GM21528 (cell line): ENCODE measurements around the gene MED22.

Experiments
- ATAC-seq: cut with Tn5 transposase; IDR thresholded peaks from one replicate; pipeline ENCODE4 v1.9.1; 2021; ENCODE audit warnings: mild to moderate bottlenecking, moderate library complexity; ENCODE audit not compliant: unreplicated experiment, low FRiP score

MED22 gene

DNA sequence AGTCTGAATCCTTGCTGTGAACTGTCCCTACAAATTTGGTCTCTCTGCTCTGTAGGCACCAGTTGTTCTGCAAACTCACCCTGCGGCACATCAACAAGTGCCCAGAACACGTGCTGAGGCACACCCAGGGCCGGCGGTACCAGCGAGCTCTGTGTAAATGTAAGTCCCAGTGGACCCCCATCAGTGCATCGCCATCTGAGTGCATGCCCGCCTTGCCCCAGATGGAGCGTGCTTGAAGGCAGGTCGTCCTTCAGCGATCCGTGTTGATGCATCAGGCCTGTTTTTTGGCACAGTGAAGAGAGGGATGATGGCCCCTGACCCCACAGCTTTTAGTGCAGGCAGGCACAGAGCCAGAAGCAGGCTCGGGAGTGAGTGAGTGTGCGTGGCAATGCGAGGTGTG is 9.7 kb upstream of the MED22 start:
- no peak for ATAC-seq

DNA sequence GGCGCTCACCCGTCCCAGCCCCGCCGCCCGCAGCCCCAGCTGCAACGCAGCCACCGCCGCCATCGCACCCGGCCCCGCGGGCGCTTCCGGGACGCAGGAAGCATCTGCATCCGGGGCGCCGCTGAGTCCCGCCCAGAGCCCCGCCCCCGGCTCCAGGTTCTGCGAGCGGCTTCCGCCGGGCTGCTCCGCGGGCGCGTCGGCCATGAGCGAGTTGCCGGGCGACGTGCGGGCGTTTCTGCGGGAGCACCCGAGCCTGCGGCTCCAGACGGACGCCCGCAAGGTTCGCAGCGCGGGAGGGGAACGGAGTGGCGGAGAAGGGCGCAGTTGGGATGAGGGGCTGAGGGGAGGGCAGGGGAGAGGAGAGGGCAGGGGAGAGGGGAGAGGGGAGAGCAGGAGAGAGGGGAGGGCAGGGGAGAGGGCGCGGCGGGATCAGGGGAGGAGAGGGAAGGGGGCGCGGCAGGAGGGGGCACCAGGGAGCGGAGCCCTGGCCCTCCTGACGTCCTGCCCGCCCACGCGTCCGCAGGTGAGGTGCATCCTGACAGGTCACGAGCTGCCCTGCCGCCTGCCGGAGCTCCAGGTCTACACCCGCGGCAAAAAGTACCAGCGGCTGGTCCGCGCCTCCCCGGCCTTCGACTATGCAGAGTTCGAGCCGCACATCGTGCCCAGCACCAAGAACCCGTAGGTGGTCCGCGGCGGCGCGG is 8.6 kb upstream of the MED22 start, which contains the start of the genes SURF1 and SURF2:
Gene SURF1 (minus strand): TSS at position 97 of the 701 bp plus-strand sequence. CDS start 34 bp downstream, at position 63.
Gene SURF2 (plus strand): TSS at position 160 of the 701 bp plus-strand sequence. CDS start 43 bp downstream, at position 203.
- ATAC-seq = no peak

DNA sequence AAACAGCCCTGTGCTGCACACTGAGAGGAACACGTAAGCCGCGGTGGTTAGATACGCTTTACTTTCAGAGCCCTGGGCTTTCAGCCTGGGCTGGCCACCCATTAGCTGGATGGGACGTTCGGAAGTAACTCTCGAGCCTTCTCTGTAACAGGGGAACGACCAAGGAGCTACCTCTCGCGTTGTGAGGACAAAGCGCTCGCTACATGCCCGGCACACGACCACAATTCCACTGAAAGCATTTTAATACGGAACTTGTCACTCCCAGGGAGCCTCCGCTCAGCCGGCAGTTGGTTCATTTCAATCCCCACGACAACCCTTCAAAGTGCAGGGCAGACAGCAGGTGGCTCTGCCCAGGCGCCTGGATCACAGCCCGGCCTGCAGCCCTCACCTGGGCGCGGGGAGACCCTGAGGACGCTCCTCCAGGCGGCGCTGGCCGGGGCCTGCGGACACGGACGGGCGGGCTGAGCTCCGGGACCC is 8.0 kb upstream of the MED22 start:
- no peak for ATAC-seq

DNA sequence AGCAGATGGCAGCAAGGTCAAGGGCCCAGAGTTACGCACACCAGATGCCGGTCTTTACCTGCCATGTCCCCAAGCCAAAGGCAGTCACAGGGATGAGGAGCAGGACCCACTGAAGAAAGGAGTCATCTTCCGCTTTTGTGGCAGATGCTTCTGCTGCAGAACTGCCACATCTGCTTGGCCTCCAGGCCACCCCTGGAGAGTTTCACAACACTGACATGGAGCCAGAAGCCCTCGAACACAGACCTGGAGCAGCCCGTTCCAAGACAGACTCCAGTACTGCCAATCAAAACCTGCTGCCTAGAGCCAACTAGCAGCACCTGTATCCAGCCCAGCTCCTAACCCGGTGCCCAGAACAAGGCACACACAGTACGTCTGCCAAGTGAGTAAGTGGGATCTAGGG is 6.8 kb upstream of the MED22 start:
- no peak for ATAC-seq

DNA sequence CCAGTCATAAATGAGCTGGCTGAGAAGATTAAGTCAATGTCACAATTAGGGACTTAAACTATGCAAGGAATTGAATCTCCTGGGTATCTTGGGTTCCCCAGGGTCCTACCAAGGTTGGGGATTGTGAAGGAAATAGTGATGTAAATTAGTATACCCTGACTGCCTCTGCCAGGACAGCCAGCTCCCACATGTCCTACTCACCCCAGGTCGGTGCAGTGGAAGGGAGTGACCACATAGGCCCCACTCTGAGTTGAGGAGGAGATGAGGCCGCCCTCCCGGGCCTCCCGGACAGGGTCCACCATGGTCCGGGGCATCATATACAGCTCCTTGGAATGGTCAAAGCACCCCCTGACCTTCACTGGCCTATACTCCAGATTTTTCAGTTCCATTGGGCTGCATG is 5.6 kb upstream of the MED22 start:
- ATAC-seq = no peak

DNA sequence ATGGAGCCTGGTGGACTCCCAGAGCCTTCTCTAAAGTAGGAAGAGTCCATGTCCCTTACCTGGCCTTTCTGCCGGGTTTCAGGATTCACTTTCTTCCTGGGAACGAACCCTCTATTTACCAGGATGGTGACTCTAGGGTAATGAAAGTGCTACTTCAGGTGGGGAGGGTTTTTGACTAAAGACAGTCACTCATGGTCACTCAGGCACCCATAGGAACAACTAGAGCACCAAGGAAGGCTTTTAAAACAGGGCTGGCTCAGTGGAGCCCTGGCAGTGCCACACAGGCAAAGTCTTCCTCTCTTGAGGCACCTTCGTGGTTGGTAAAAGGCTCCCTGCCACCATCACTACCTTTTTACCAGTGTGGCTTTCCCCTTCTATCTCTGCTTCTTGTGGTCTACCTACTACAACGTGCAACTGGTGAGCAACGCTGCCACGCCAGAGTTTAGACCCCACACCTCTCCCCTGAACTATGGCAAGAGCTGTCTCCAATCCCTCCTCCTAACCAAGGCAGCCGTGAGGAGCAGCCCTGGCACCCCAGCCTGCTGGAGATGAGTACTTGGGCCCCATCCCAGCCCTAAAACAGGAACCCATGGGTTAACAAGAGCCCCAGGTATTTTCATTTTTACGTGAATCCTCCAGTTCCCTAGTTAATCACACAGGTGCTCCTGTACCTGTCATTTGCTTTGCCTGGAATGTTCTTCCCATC is 4.9 kb upstream of the MED22 start:
- no peak for ATAC-seq

DNA sequence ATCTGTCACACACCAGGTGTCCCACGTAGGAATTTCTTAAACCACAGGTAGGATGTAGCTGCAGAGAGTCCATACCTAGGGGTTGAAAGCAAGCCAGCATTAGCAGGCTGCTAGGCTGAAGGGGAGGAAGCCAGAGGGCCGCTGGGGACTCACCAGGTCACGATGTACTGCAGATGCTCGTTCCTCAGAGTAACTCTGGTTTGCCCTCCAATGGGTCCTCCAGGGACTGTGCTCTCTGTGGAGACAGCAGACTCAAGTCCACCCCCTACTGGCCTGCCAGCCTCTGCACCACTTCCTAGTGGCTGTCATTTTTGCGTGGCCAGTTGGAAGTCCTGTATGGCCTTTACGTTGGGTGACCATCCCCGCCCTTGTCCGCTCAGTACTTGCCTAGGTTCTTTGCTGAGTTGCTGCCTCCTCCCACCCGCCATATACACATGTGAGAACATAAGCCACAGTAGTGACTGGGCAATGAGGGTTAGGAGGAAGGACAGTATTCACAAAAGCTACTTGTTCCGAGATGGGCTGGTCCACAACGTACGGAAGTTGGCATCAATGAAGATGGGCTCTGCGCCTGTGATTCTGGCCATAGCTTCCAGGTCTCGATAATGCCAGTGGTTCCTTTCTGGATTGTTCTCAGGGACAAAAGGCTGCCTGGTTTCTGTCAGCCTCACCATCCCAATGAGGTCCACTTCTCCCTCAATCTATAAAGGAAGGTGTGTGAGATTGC is 4.1 kb upstream of the MED22 start:
- ATAC-seq = no peak

DNA sequence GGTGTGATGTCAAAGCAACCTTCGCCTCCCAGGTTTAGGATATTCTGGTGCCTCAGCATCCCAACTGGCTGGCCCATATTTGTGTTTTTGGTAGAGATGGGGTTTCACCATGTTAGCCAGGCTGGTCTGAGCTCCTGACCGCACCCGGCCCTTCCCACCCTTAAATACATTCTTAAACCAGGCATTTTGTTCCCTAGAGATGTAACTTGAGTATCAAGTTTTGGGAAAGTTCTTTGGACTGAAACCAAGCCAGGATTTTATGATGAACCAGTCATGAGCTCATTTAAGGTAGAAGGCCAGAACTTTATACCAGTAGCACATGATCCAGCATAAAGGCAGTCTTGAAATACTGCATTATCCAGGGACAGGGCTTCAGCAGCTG is 3.6 kb upstream of the MED22 start:
- ATAC-seq = no peak

DNA sequence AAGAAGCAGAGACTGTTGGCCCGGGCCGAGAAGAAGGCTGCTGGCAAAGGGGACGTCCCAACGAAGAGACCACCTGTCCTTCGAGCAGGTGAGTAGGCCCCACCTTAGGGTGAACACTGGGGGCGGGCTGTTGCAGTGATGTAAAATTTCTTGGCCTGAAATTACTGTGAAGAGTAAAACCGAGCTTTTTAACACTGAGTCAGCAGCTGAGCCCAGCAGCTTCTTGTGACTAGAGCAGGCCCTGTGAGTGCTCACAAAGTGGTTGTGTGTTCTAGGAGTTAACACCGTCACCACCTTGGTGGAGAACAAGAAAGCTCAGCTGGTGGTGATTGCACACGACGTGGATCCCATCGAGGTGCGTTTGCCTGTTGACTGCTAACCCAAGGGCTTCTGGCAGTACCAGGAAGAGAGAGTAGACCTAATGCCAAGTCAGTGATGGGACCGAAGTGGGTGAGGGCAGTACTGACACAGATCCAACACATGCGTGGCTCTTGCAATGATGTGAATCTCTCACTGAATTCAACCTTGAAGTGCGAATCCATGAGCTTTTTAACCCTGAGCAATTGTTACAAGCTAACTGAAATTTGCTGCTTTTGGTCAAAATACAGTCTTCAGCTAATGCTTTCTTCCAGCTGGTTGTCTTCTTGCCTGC is 2.2 kb upstream of the MED22 start:
- no peak for ATAC-seq

DNA sequence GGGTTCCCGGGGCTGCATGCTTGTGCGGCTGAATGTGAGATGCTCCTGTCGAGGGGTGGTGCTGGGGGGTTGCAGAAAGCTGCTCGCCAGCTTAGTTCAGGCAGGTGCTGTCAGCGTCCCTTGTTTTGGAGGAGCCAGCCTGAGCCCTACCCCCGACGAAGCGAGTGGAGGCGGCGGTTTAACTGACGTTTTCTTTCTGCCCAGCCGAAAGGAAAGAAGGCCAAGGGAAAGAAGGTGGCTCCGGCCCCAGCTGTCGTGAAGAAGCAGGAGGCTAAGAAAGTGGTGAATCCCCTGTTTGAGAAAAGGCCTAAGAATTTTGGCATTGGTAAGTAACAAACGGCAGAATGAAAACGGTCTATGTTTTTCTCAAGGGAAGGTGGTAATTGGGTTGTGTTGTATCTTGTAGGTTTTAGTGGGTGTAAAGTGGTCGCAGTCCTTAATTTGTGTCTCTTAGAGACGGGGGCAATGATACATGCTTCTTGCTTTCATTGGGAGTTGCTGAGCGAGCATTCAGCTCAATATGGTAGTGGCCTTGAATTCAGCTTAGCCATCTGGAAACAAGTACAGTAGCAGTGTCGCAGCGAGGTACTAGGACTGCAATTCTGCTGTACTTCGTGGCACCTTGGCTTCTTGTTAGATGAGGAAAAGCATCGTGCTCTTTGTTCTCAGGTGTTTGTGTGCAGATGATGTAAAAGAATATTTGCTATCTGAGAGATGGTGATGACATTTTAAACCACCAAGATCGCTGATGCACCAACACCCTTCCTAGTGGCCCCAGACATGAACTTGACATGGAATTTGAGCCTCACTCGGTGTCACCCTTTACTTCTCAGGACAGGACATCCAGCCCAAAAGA is 1.0 kb upstream of the MED22 start:
- ATAC-seq = no peak

DNA sequence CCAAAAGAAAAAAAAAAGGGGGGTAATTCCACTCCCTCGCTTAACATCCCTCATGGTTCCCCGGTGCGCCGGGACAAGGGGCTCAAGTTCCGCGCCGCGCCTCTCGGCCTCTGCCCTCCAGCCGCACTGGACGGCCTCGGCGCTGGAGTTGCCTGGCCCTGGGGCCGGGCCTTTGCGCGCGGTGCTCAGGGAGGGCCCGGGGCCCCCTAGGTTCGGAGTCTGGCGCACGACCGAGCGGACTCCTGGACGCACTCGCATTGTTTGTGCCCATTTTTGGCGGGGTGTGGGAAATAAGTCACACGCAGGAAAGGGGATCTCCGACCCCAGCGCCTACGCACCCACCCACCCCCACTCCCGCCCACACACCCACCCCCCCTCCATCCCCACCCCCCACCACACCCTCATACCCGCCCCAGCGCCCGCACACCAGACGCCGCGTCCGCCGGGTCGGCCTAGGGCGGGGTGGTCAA is 381 bp downstream of the MED22 start:
- peak; percentile 31 for ATAC-seq

DNA sequence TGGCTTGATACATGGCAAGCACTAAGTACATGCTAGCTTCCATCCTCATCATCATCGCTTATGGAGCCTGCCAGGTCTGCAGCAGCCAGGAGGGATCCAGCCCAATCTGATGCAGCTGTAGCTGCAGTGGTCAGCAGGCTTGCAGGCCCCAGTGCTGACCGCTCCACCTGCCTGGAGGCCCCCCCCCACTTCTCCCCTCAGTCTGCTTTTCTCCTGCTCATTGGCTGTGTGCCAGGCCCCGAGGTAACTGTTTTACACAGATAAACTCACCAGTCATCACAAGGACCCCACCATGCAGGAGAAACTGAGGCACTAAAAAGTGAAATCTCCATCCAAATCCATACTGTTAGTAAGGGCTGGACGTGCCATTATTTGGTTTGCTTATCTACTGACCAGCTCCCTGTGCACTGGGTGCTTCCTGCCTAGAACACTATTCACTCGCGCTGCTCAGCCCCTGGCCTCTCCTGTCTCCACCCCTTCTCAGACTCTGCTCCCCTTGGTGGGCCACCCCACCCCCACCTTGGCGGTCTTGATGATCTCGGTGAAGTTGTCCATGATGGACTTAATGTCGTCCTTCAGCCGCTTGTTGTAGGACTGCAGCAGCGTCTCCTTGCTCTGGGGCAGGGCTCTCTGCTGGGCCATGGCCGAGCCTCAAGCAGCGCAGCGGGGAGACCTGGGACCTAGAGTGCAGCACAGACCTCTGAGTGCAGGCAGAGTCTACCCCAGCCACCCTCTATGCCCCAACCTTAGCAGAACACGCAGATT is 1.7 kb downstream of the MED22 start:
- no peak for ATAC-seq

DNA sequence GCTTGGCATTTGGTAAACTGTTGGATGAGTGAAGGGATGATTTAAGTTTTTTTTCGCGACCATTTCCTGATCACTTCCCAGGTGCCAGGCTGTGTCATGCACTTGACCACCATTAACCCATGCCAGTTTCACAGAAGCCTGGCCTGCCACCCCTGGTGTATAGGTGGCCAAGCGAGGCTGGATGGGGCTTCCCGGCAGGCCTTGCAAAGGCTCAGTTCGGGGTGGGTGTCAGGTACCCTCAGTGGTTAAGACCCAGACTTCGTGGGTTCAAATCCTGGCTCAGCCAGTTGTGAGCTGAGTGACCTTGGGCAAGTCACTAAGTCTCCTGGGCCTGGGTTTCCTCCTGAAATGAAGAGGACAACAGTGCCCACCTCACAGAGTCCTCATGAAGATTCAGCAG is 2.3 kb downstream of the MED22 start:
- no peak for ATAC-seq

DNA sequence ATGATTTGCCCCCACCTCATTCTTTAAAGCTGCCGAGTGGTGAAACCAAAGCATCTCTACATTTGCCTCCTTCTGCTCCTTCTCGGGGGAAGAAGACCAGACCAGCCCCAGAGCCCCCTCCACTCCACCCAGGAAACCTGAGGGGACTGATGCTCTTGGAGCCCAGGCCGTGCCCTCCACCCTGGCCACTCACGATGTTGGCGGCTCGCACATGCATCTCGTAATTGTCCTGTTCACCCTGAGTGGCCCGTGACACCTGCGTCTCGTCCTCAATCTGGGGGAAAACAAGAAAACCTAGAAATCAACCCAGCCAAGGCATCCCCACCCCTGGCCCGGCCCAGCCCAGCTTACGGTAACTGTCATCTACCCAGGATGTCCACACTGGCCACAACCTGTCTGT is 3.0 kb downstream of the MED22 start:
- no peak for ATAC-seq

DNA sequence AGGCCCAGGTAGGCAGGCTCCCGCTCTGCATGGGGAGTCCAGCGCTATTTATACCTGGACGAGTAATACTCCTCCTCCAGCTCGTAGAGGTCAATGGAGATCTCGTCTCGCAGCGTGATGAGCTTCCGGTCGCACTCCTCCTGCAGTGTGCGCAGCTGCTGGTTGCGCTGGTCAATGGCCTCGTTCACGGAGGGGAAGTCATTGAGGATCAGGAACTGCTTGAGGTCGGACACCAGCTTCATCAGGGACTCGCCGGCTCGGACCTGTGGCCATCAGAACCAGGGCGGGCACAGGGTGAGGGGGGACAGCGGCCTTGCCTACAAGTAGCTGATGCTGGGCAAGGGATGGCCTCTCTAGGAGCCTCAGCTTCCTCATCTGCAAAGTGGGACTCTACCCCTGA is 3.9 kb downstream of the MED22 start:
- no peak for ATAC-seq

DNA sequence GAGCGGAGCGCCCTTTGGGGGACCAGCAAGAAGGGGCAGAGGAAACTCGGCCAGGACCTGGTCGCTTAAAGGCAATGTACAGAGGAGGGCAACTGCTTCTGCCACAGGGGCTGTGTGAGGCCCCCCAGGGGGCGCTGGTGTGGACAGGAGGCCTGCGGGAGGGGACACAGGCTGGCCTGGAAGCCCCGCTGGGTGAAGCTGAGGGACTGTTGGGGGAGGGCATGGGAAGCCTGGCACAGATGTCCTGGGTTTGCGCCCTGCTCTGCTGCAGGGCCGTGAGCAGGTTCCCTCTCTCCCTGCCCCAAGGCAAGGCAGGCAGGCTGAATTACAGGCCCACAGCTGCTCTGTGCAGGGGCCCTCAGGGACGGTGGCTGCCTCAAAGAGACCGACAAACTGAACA is 5.4 kb downstream of the MED22 start:
- ATAC-seq = no peak

DNA sequence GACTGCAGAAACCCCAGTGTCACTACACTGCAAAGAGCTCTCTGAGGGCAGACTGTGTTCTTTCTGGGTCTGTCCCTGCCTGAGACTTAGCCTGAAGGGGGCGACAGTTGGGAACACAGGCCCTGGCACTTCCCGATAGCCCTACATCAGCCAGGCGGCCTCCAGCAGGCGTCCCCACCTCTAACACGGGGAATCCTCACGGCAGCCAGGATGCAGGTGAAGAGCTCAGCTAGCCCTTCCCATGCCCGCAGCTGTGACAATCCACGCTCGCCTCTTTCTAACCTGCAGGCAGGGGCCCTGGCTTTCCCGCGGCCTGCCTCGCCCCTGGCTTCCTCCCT is 5.9 kb downstream of the MED22 start:
- no peak for ATAC-seq

DNA sequence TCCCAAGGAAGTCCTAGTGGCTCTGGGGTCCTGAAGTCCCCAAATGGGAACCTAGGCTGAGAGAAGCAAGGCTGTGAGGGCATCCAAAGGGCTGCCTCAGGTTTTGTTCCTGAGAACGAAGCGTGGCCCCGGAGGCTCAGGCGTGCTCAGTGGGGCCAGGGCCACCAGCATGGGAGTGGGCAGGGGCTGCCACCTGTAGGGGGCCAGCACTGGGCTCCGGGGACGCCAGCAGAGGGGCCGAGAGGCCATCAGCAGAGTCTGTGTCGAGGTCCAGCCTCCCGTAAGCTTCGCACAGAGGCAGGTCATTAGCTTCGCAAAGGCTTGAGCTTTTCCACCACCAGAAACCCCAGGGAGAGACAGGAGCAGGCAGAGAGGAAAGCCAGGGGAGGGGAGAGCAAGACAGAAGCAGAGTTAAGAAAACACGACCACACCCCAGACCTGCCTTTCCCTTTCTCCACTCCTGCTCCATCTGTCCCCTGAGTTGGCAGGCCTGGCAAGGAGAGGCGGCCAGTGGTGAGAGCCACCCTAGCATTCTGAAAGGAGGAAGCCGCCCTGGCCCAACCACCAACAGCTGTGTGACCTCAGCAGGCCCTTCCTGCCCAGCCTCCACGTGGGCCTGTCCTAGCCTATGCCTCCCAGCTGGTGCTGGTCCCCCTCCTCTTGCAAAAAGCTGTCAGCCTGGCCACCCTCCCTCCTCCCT is 6.4 kb downstream of the MED22 start:
- ATAC-seq = no peak

DNA sequence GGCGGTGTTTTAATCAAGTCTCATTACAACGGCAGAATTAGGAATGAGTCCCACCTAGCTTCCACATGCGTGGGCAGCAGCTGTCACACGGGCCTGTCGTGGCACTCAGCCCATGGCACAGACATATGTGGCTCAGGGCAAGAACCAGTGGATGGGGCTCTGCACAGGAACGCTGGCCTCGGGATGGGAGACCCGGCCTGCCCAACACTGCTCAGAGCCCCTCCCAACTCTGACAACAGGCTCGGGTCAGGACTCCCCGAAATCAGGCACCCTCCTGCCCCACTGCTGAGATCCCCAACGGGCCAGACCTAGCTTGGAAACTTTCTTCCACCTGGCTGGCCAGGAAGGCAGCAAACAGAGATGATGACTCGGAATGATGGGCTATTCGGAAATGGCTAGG is 7.0 kb downstream of the MED22 start:
- no peak for ATAC-seq
